Mucosa of descending colon (tissue), 3 donors: ENCODE results near the gene CTSL. TPM values are rescaled to one million over a fixed set of nuclear protein-coding genes. Genes with fewer than 3 reads are reported as not detected.

Experiments
- ATAC-seq: fragments of 200-7000 bp; cut with Tn5 transposase; one replicate; pipeline ENCODE4 v1.9.1; 2020; ENCODE audit warnings: mild to moderate bottlenecking, moderate library complexity
- DNase-seq, 3 donors: peaks; one replicate each; pipeline ENCODE4 v3.0.0-alpha.2; 2020
- H3K36me3 ChIP-seq: fragments of 200-600 bp; one replicate; pipeline ENCODE4 v1.8.0; 2021; ENCODE audit warnings: low read depth, mild to moderate bottlenecking
- H3K4me1 ChIP-seq: fragments of 200-600 bp; one replicate; pipeline ENCODE4 v1.8.0; 2021; ENCODE audit warnings: low read depth, mild to moderate bottlenecking
- H3K4me3 ChIP-seq: fragments of 200-600 bp; one replicate; pipeline ENCODE4 v1.8.0; 2021; ENCODE audit warnings: mild to moderate bottlenecking
- H3K9me3 ChIP-seq: fragments of 200-600 bp; one replicate; pipeline ENCODE4 v1.8.0; 2021; ENCODE audit warnings: mild to moderate bottlenecking
- CTCF ChIP-seq: fragments of 200-600 bp; IDR thresholded peaks from one replicate; pipeline ENCODE4 v1.8.0; 2022; ENCODE audit warnings: antibody characterized with exemption, mild to moderate bottlenecking
- intact Hi-C, 2 donors: fragments of 100-400 bp; cut with DNase I in 1 of 2; cut with micrococcal nuclease in 1 of 2; formaldehyde crosslinking; loops; one replicate each; pipeline versions ENCODE4 v1.11.0 to v1.11.1; 2022; cut with DNase I, micrococcal nuclease
- total RNA-seq, 3 donors: library from RNA; stranded (reverse); fragmentation: NEBNext Ultra II Directional in 2 of 3; extraction: Animal tissue kit (Norgen Biotek cat#: 25700) in 2 of 3; gene quantifications; one replicate each; pipeline versions ENCODE4 v1.2.1 to v1.2.4, GENCODE V29; 2021 to 2023
- donor health status: DM: no; HTN: no; CAD: no; lungs with moderate emphysema.
- donor health status: DM: no; HTN: no; CAD: no.
- donor health status: DM: no; HTN: yes; CAD: no.

Gene CTSL
- total RNA-seq, 3 donors from 2014 or later: 60.1 to 139 (median 62.3) TPM

DNA sequence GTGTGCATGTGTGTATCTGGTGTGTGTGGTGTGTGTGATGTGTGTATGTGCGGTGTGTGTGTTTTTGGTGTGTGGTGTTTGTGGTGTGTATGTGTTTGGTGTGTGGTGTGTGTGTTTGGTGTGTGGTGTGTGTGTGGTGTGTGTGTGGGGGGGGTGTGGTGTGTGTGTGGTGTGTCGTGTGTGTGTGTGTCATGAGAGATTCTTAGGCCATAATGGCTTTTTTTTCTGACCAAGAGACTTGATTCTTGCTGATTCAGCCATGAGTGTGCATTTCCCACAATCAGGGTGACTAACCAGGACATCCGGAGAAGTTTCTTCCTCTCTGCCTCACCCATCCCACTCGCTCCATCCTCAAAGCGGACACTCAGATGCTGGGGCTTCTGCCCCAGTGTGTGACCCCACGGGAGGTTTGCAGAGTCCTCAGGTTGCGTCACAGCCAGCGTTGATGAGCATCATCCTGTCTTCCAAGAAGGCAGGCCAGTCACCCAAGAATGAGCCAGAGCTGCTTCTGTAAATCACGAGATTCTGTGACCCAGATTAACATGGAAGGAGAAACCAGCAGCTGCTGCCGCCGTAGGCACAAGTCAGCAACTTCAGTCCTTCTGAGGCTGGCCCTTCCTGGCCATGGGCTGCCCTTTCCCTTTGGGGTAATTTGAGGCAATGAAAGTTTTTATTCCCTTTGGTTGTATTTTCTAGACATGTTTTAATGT lies 12.5 kb upstream of the CTSL start:
- Histone ChIP-seq H3K36me3 (no peaks in the 10 kb centered on the region), H3K9me3 (no peaks in the 10 kb centered on the region), H3K4me1 (no peaks in the 10 kb centered on the region), H3K4me3 (no peak overlapping the region)
- intact Hi-C loops: no loop called here
- TF ChIP-seq CTCF: no peak
- peak; percentile 76 for ATAC-seq
- DNase-seq: peak; percentile 57 to 84 (median 60)

- intact Hi-C loops: no loop called here
- no peak for TF ChIP-seq CTCF
- H3K4me3 ChIP-seq: no peak overlapping the region
- no peaks in the 10 kb centered on the region for H3K4me1 ChIP-seq
- ATAC-seq (no peak), DNase-seq (no peak)
- no peaks in the 10 kb centered on the region for H3K9me3 ChIP-seq
- H3K36me3 ChIP-seq: no peaks in the 10 kb centered on the region
These were observed 12.0 kb upstream of the CTSL start for GRCh38 chr9:87713988-87714330.

GRCh38 chr9:87714819-87715218 lies 11.1 kb upstream of the CTSL start:
- H3K36me3 ChIP-seq: no peaks in the 10 kb centered on the region
- peak; percentile 29 for ATAC-seq
- H3K9me3 ChIP-seq: no peaks in the 10 kb centered on the region
- intact Hi-C loops: no loop called here
- TF ChIP-seq CTCF: no peak
- H3K4me1 ChIP-seq: no peaks in the 10 kb centered on the region
- H3K4me3 ChIP-seq: no peak overlapping the region
- peak in 1 of 3 donors; percentile 38 for DNase-seq

DNA sequence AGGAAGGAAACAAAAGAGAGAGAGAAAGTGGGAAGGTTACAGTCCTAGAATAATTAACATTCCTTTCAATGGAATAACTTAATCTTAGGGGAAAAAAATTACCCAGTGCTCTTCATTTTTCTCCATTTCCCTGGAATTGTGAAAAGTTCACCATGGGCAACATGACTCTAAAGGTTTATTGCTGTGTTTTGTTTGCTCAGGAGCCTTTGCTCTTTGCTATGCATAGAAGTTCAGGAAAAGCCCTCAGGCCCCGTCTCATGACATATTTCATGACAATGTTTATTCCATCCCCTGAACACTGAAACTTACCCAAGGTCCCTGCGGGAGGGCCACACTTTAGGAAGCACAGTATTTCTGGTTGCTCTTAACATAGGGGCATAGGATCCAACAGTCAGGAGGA lies 9.8 kb upstream of the CTSL start:
- no peaks in the 10 kb centered on the region for H3K9me3 ChIP-seq
- ATAC-seq (no peak), DNase-seq (no peak)
- no peak overlapping the region for H3K4me3 ChIP-seq
- intact Hi-C loops: no loop called here
- no peak for TF ChIP-seq CTCF
- no peaks in the 10 kb centered on the region for H3K36me3 ChIP-seq
- H3K4me1 ChIP-seq: no peaks in the 10 kb centered on the region

- DNase-seq: no peak
- Histone ChIP-seq H3K36me3 (no peaks in the 10 kb centered on the region), H3K4me1 (no peaks in the 10 kb centered on the region), H3K9me3 (no peaks in the 10 kb centered on the region), H3K4me3 (no peak overlapping the region)
- no peak for TF ChIP-seq CTCF
- ATAC-seq: no peak
- intact Hi-C loops: no loop called here
These were observed 8.5 kb upstream of the CTSL start for GRCh38 chr9:87717456-87717855.

DNA sequence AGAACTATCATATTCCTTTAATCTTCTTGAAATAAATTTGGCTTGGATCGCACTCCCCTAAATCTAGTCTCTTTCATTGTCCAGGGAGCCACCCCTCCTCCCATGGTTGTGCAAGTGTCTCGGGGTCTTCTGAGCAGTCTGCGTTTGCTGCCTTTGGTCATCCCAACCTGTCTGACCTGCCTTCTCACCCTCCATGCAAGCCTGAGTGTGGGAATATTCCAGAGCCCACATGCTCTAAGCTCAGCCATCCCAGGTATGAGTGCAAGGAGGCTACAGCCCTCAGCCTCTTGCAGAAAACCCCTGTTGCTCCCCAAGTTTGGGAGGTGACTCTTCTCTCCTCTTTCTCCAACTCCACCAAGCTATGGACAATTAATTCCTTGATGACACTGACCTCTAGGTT lies 7.7 kb upstream of the CTSL start:
- no peaks in the 10 kb centered on the region for H3K9me3 ChIP-seq
- no peak for TF ChIP-seq CTCF
- intact Hi-C loops: no loop called here
- H3K36me3 ChIP-seq: no peaks in the 10 kb centered on the region
- DNase-seq (no peak), ATAC-seq (no peak)
- H3K4me3 ChIP-seq: no peak overlapping the region
- no peaks in the 10 kb centered on the region for H3K4me1 ChIP-seq
